K562 (cell line): ENCODE results near the gene HAPLN1. TPM values are rescaled to one million over a fixed set of nuclear protein-coding genes. Genes with fewer than 3 reads are reported as not detected.

ENCODE experiments used
- ADNP ChIP-seq: fragments of 200-800 bp; sonication (Bioruptor generic); IDR thresholded peaks from 2 replicates; pipeline ENCODE4 v1.6.1; 2016; ENCODE audit warnings: missing genetic modification characterization, missing compliant biosample characterization
- ETV1 ChIP-seq: fragments of 450-650 bp; conservative IDR thresholded peaks from 2 replicates; pipeline ENCODE4 v1.6.1; 2016; ENCODE audit warnings: missing genetic modification characterization, control low read depth, low read depth, missing compliant biosample characterization
- GTF2A2 ChIP-seq: IDR thresholded peaks from 2 replicates; pipeline ENCODE4 v1.6.1; 2016; ENCODE audit warnings: mild to moderate bottlenecking, missing genetic modification characterization, missing compliant biosample characterization
- KDM1A ChIP-seq, 2 experiments: fragments of 450-650 bp; IDR thresholded peaks; 2 replicates each; pipeline ENCODE4 v1.6.1; 2016; ENCODE audit warnings: mild to moderate bottlenecking in 2 of 2
- MCM3 ChIP-seq: fragments of 450-650 bp; IDR thresholded peaks from 2 replicates; pipeline ENCODE4 v1.6.1; 2016
- MLX ChIP-seq, 2 experiments: fragments of 450-650 bp in 1 of 2; sonication (generic) in 1 of 2; formaldehyde crosslinking; conservative IDR thresholded peaks; 2 replicates each; pipeline versions ENCODE4 v1.4.0 to v1.8.1; 2020 to 2022; ENCODE audit warnings: mild to moderate bottlenecking in 1 of 2, missing genetic modification reagents in 1 of 2
- NELFE ChIP-seq: IDR thresholded peaks from 2 replicates; pipeline ENCODE4 v1.6.1; 2011; ENCODE audit warnings: mild to moderate bottlenecking; ENCODE audit not compliant: insufficient read depth, insufficient read length
- SREBF2 ChIP-seq: sonication (generic); formaldehyde crosslinking; IDR thresholded peaks from 2 replicates; pipeline ENCODE4 v1.4.0; 2020; ENCODE audit warnings: mild to moderate bottlenecking, missing genetic modification reagents
- ZC3H8 ChIP-seq: fragments of 450-650 bp; IDR thresholded peaks from 2 replicates; pipeline ENCODE4 v1.6.1; 2017
- ZNF311 ChIP-seq: fragments of 250-450 bp; sonication (Bioruptor Pico); IDR thresholded peaks from 2 replicates; pipeline ENCODE4 v1.4.0; 2020; ENCODE audit warnings: mild to moderate bottlenecking, moderate library complexity
- ZNF699 ChIP-seq: fragments of 250-450 bp; sonication (Bioruptor Pico); IDR thresholded peaks from 2 replicates; pipeline ENCODE4 v1.8.0; 2021; ENCODE audit warnings: mild to moderate bottlenecking, moderate library complexity; ENCODE audit not compliant: insufficient replicate concordance
- ZNF707 ChIP-seq: fragments of 250-450 bp; sonication (Bioruptor Pico); conservative IDR thresholded peaks from 2 replicates; pipeline ENCODE4 v1.8.0; 2022; ENCODE audit warnings: inconsistent platforms, mild to moderate bottlenecking, moderate library complexity
- ZNF75A ChIP-seq: fragments of 450-650 bp; formaldehyde crosslinking; IDR thresholded peaks from 2 replicates; pipeline ENCODE4 v1.4.0; 2020; ENCODE audit warnings: mild to moderate bottlenecking
- polyA plus RNA-seq, 8 experiments: library from polyadenylated mRNA; depleted of rRNA in 4 of 8; stranded (reverse) in 5 of 8; unstranded in 3 of 8; fragments of >200 nt; fragmentation: Nextera tagmentation in 2 of 8; fragmentation: Illumina TruSeq in 1 of 8; extraction: Ambion mirVana in 2 of 8; extraction: Trizol in 1 of 8; gene quantifications; 2 replicates each; pipeline versions ENCODE4 v1.2.1 to v1.2.3, GENCODE V29; 2011 to 2014; ENCODE audit warnings: inconsistent platforms in 1 of 8, missing spikeins in 1 of 8
- total RNA-seq, 7 experiments: library from RNA; depleted of rRNA in 6 of 7; stranded (reverse); fragments of >200 nt in 6 of 7; fragmentation: Illumina TruSeq in 2 of 7; extraction: Trizol in 2 of 7; gene quantifications; 2 replicates each; pipeline versions ENCODE4 v1.2.1 to v1.2.3, GENCODE V29; 2011 to 2021; ENCODE audit warnings: low replicate concordance in 1 of 7
- TF ChIP-seq, protein P1 (sequence below), 3 experiments: fragments of 200-800 bp in 1 of 3; sonication (Bioruptor generic) in 1 of 3; sonication (generic) in 1 of 3; formaldehyde crosslinking in 1 of 3; IDR thresholded peaks; 2 replicates each; pipeline versions ENCODE4 v1.6.1 to v1.8.0; 2016 to 2022; ENCODE audit warnings: mild to moderate bottlenecking in 2 of 3, missing compliant biosample characterization in 2 of 3, missing genetic modification characterization in 2 of 3, missing genetic modification reagents in 1 of 3
- TF ChIP-seq, protein P2 (sequence below): sonication (generic); IDR thresholded peaks from 2 replicates; pipeline ENCODE4 v1.6.1; 2016
- TF ChIP-seq, protein P3 (sequence below): fragments of 250-450 bp; sonication (Bioruptor Pico); IDR thresholded peaks from 2 replicates; pipeline ENCODE4 v1.5.0; 2021
- TF ChIP-seq, protein P4 (sequence below): sonication (generic); formaldehyde crosslinking; IDR thresholded peaks from 2 replicates; pipeline ENCODE4 v1.8.0; 2022; ENCODE audit warnings: missing genetic modification reagents, mild to moderate bottlenecking, borderline replicate concordance

Gene HAPLN1
- total and polyA plus RNA-seq, 9 of the 15 experiments (the other 6 are each of a cell fraction or from before 2014, with no cell fraction given) = not detected

- TF ChIP-seq ADNP (tag) (no peak), ZNF699 (CRISPR knock-in tag) (no peak), ZC3H8 (no peak), NELFE (no peak), ZNF707 (CRISPR knock-in tag) (no peak), KDM1A (IDR thresholded peaks at IDR 0.05) (no peak), ETV1 (tag) (no peak), ZNF311 (CRISPR knock-in tag) (no peak), GTF2A2 (tag) (no peak), MLX (CRISPR knock-in tag; conservative IDR thresholded peaks at IDR 0.05) (no peak), SREBF2 (CRISPR knock-in tag) (no peak), ZNF75A (CRISPR knock-in tag) (no peak), MCM3 (no peak)
- TF ChIP-seq, protein P1, sequence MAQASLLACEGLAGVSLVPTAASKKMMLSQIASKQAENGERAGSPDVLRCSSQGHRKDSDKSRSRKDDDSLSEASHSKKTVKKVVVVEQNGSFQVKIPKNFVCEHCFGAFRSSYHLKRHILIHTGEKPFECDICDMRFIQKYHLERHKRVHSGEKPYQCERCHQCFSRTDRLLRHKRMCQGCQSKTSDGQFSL (CRISPR knock-in tag; IDR thresholded peaks at IDR 0.05) = no peak
- TF ChIP-seq, protein P1 (tag; IDR thresholded peaks at IDR 0.05) = no peak
- TF ChIP-seq, protein P2, sequence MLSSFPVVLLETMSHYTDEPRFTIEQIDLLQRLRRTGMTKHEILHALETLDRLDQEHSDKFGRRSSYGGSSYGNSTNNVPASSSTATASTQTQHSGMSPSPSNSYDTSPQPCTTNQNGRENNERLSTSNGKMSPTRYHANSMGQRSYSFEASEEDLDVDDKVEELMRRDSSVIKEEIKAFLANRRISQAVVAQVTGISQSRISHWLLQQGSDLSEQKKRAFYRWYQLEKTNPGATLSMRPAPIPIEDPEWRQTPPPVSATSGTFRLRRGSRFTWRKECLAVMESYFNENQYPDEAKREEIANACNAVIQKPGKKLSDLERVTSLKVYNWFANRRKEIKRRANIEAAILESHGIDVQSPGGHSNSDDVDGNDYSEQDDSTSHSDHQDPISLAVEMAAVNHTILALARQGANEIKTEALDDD = no peak
- TF ChIP-seq, protein P3, sequence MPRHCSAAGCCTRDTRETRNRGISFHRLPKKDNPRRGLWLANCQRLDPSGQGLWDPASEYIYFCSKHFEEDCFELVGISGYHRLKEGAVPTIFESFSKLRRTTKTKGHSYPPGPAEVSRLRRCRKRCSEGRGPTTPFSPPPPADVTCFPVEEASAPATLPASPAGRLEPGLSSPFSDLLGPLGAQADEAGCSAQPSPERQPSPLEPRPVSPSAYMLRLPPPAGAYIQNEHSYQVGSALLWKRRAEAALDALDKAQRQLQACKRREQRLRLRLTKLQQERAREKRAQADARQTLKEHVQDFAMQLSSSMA (CRISPR knock-in tag) = no peak
- TF ChIP-seq, protein P4, sequence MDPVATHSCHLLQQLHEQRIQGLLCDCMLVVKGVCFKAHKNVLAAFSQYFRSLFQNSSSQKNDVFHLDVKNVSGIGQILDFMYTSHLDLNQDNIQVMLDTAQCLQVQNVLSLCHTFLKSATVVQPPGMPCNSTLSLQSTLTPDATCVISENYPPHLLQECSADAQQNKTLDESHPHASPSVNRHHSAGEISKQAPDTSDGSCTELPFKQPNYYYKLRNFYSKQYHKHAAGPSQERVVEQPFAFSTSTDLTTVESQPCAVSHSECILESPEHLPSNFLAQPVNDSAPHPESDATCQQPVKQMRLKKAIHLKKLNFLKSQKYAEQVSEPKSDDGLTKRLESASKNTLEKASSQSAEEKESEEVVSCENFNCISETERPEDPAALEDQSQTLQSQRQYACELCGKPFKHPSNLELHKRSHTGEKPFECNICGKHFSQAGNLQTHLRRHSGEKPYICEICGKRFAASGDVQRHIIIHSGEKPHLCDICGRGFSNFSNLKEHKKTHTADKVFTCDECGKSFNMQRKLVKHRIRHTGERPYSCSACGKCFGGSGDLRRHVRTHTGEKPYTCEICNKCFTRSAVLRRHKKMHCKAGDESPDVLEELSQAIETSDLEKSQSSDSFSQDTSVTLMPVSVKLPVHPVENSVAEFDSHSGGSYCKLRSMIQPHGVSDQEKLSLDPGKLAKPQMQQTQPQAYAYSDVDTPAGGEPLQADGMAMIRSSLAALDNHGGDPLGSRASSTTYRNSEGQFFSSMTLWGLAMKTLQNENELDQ (CRISPR knock-in tag) = no peak
Observed at GRCh38 chr5:83718195-83718825, 2.3 kb downstream of the HAPLN1 start (continued).
